Occipital lobe (tissue), 2 donors: ENCODE results near the gene TEC. TPM values are rescaled to one million over a fixed set of nuclear protein-coding genes. Genes with fewer than 3 reads are reported as not detected.
"Not testable (repeated sequence)": the region's sequence is repeated elsewhere in the genome, so short reads cannot be mapped to it uniquely, and the experiment has no call there.

Experiments used
- DNase-seq: peaks from one replicate; lab custom pipeline; 2025; lab: John Stamatoyannopoulos, UW
- total RNA-seq: library from RNA; depleted of rRNA; stranded (reverse); fragments of >200 nt; gene quantifications from one replicate; pipeline ENCODE4 v1.2.3, GENCODE V29; 2014

TEC gene
- total RNA-seq = 5.5 TPM

GRCh38 chr4:48268956-48269860, at the start of gene TEC:
TSS of gene TEC (minus strand) at chr4:48269838. CDS start at chr4:48228614, 41,224 bp downstream.
- no peak for DNase-seq

GRCh38 chr4:48315728-48316630, 46.3 kb upstream of the TEC start:
- no peak for DNase-seq

- DNase-seq = not testable (repeated sequence)
Observed at GRCh38 chr4:48314746-48315145, 45.1 kb upstream of the TEC start.

- no peak for DNase-seq
Observed at GRCh38 chr4:48311896-48312295, 42.3 kb upstream of the TEC start.

GRCh38 chr4:48308901-48309300, 39.3 kb upstream of the TEC start:
- no peak for DNase-seq

GRCh38 chr4:48307528-48307927, 37.9 kb upstream of the TEC start:
- DNase-seq = no peak

- no peak for DNase-seq
Observed at GRCh38 chr4:48305508-48305907, 35.9 kb upstream of the TEC start.

- DNase-seq = no peak
Observed at GRCh38 chr4:48300004-48300403, 30.4 kb upstream of the TEC start.

GRCh38 chr4:48299560-48299959, 29.9 kb upstream of the TEC start:
- no peak for DNase-seq

GRCh38 chr4:48297256-48297846, 27.7 kb upstream of the TEC start:
- no peak for DNase-seq

- no peak for DNase-seq
Observed at GRCh38 chr4:48296365-48296764, 26.7 kb upstream of the TEC start.

GRCh38 chr4:48295116-48295515, 25.5 kb upstream of the TEC start:
- no peak for DNase-seq

GRCh38 chr4:48292218-48292790, 22.7 kb upstream of the TEC start:
- not testable (repeated sequence) for DNase-seq

- no peak for DNase-seq
Observed at GRCh38 chr4:48290146-48290772, 20.6 kb upstream of the TEC start.

- not testable (repeated sequence) for DNase-seq
Observed at GRCh38 chr4:48286060-48286459, 16.4 kb upstream of the TEC start.

GRCh38 chr4:48285640-48286039, 16.0 kb upstream of the TEC start:
- DNase-seq = not testable (repeated sequence)

GRCh38 chr4:48275686-48276085, 6.0 kb upstream of the TEC start:
- no peak for DNase-seq

- DNase-seq = no peak
Observed at GRCh38 chr4:48275247-48275646, 5.6 kb upstream of the TEC start.

- DNase-seq = no peak
Observed at GRCh38 chr4:48271626-48272025, 2.0 kb upstream of the TEC start.

- no peak for DNase-seq
Observed at GRCh38 chr4:48270951-48271473, 1.4 kb upstream of the TEC start.

- no peak for DNase-seq
Observed at GRCh38 chr4:48270523-48270897, 872 bp upstream of the TEC start.
